H1 (cell line): Measurements from ENCODE around the gene OBSCN. TPM values are rescaled to one million over a fixed set of nuclear protein-coding genes. Genes with fewer than 3 reads are reported as not detected.

Experiments used
- BCL11A ChIP-seq, 2 experiments: IDR thresholded peaks; one replicate each; pipeline ENCODE4 v1.6.1; 2011; ENCODE audit warnings: low read depth in 2 of 2, low read length in 2 of 2, mild to moderate bottlenecking in 2 of 2
- CHD7 ChIP-seq: fragments of 300-600 bp; sonication (generic); IDR thresholded peaks from 2 replicates; pipeline ENCODE4 v1.7.1; 2012; ENCODE audit warnings: low read length, moderate library complexity, mild to moderate bottlenecking, inconsistent platforms; ENCODE audit not compliant: insufficient replicate concordance
- CTBP2 ChIP-seq: IDR thresholded peaks from 2 replicates; pipeline ENCODE4 v1.7.0; 2011; ENCODE audit warnings: borderline replicate concordance, mild to moderate bottlenecking, moderate library complexity, mixed read lengths, low read length; ENCODE audit not compliant: insufficient read depth, insufficient read length
- EGR1 ChIP-seq: IDR thresholded peaks from 2 replicates; pipeline ENCODE4 v1.6.1; 2011; ENCODE audit warnings: low read depth, low read length, borderline replicate concordance
- MAFK ChIP-seq: IDR thresholded peaks from 2 replicates; pipeline ENCODE4 v1.6.1; 2012; ENCODE audit warnings: low read depth, mild to moderate bottlenecking, improper control_type of control experiment, low read length
- SIN3A ChIP-seq, 2 experiments: IDR thresholded peaks in 1 of 2; conservative IDR thresholded peaks in 1 of 2; 2 replicates each; pipeline ENCODE4 v1.6.1; 2011 to 2012; ENCODE audit warnings: low read length in 2 of 2, improper control_type of control experiment in 1 of 2, low read depth in 1 of 2, mild to moderate bottlenecking in 1 of 2
- SP1 ChIP-seq: IDR thresholded peaks from 2 replicates; pipeline ENCODE4 v1.6.1; 2011; ENCODE audit warnings: low read depth, low read length
- SP4 ChIP-seq: IDR thresholded peaks from 2 replicates; pipeline ENCODE4 v1.6.1; 2012; ENCODE audit warnings: low read length, inconsistent platforms
- TAF1 ChIP-seq: IDR thresholded peaks from 2 replicates; pipeline ENCODE4 v1.6.1; 2011; ENCODE audit warnings: mild to moderate bottlenecking, low read depth, low read length
- YY1 ChIP-seq: IDR thresholded peaks from 2 replicates; pipeline ENCODE4 v1.6.1; 2011; ENCODE audit warnings: low read depth, mild to moderate bottlenecking, low read length
- polyA plus RNA-seq, 7 experiments: library from polyadenylated mRNA; depleted of rRNA in 3 of 7; stranded (reverse) in 5 of 7; unstranded in 2 of 7; fragments of >200 nt in 5 of 7; fragments of 200-250 nt in 2 of 7; gene quantifications; 1 replicate in 5 of 7; 2 replicates in 1 of 7; 4 replicates in 1 of 7; pipeline versions ENCODE4 v1.2.1 to v1.2.3, GENCODE V29; 2011 to 2013; ENCODE audit warnings: missing spikeins in 2 of 7, mixed read lengths in 2 of 7
- total RNA-seq: library from RNA; stranded (reverse); fragmentation: NEBNext Ultra II Directional; extraction: Animal tissue kit (Norgen Biotek cat#: 25700); gene quantifications from 2 replicates; pipeline ENCODE4 v1.2.1, GENCODE V29; 2021

Gene OBSCN
- total and polyA plus RNA-seq, 2 of the 8 experiments (the other 6 are each of a cell fraction or from before 2014, with no cell fraction given) = 7.5 to 28.4 TPM

GRCh38 chr1:228161866-228162265, 46.0 kb upstream of the OBSCN start (continued):
- TF ChIP-seq CHD7 = no peak
- TF ChIP-seq SP4 = no peak
- no peak for TF ChIP-seq BCL11A (IDR thresholded peaks at IDR 0.05; ENCODE audit: low read depth in 2 of 2, low read length in 2 of 2)
- TF ChIP-seq MAFK = no peak
- TF ChIP-seq EGR1 = no peak
- no peak for TF ChIP-seq YY1
- TF ChIP-seq SIN3A (conservative IDR thresholded peaks at IDR 0.05 in 1 of 2, IDR thresholded peaks at IDR 0.05 in 1 of 2; ENCODE audit: low read depth in 1 of 2, low read length in 2 of 2) = no peak
- TF ChIP-seq SP1 = no peak
- TF ChIP-seq TAF1 = no peak
- TF ChIP-seq CTBP2 = no peak
